GM13976 (cell line): Measurements from ENCODE around the gene APIP.

Experiments
- DNase-seq: peaks from one replicate; pipeline ENCODE4 v3.0.0; 2012; ENCODE audit warnings: low spot score
- CTCF ChIP-seq: IDR thresholded peaks from 2 replicates; pipeline ENCODE4 v1.5.1; 2012; ENCODE audit warnings: borderline replicate concordance, mild to moderate bottlenecking; ENCODE audit not compliant: insufficient read depth; ENCODE audit errors: extremely low read depth, missing control alignments, control extremely low read depth
- in situ Hi-C: fragments of 300-500 bp; cut with MboI; formaldehyde crosslinking; loops from one replicate; pipeline ENCODE4 v1.12.0; 2022; ENCODE audit warnings: low sequenced_read_pairs, mixed read lengths, inconsistent platforms; ENCODE audit not compliant: unreplicated experiment

The APIP gene, protein sequence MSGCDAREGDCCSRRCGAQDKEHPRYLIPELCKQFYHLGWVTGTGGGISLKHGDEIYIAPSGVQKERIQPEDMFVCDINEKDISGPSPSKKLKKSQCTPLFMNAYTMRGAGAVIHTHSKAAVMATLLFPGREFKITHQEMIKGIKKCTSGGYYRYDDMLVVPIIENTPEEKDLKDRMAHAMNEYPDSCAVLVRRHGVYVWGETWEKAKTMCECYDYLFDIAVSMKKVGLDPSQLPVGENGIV

GRCh38 chr11:34916015-34916842 is at the start of gene APIP, which contains the start of gene PDHX:
APIP (minus strand) TSS chr11:34916379; CDS start chr11:34916284, 95 bp downstream.
PDHX (plus strand) TSS chr11:34916618; CDS start chr11:34916656, 38 bp downstream.
- peak; percentile 99 for DNase-seq
- in situ Hi-C loops, result no loop called here
- TF ChIP-seq CTCF, result no peak

DNA sequence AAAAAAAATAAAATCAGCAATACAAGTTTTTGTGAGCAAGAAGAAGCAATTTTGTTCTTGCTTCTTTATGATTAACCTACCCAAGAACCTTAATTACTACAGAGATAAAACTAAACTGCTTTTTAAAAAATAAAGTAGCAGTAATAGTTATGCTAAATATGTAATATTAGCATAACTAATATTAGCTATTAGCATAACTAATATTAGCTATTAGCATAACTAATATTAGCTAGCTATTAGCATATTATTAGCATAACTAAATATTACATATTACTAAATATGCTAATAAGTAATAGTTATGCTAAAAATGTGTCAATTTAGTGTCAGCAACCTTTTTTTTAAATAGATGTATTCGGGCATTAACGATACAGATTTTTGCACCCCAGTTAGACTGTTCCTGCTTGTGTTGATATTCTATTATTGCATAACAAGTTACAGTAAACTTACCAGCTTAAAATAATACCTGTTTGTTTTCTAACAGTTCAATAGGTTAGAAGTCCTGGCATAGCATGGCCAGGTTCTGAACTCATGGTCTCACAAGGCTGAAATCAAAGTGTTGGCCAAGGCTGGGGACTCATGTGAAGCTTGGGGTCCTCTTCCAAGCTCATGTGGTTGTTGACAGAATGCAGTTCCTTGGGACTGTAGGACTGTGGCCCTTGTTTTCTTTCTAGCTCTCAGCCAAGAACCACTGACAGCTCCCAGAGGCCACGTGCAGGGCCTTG is 48.6 kb upstream of the APIP start:
- TF ChIP-seq CTCF, result no peak
- no peak for DNase-seq
- in situ Hi-C loops, result no loop called here

- TF ChIP-seq CTCF, result no peak
- DNase-seq, result no peak
- in situ Hi-C loops, result no loop called here
Observed at GRCh38 chr11:34963351-34963750, 47.2 kb upstream of the APIP start.

DNA sequence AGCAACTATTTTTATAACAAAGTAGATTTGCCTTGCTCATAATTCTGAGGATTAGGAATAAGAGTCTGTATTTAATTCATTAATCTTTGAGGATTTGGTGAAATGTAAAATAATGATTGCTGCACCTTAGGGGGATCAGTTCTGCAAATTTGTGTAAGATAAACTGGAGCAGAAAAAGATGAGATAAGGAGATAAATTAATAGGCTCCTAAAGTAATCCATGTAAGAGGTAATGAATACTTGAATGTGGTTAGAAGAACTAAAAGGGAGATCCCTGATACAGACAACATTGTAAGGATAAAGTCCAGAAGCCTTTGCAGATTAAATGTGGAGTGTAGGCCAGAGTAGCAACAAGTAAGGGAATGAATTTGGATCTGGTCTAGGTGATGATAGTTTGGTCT is 45.9 kb upstream of the APIP start:
- DNase-seq, result no peak
- in situ Hi-C loops, result no loop called here
- TF ChIP-seq CTCF, result no peak

GRCh38 chr11:34960277-34960676 is 44.1 kb upstream of the APIP start:
- in situ Hi-C loops, result no loop called here
- no peak for DNase-seq

More at GRCh38 chr11:34960277-34960676, 44.1 kb upstream of the APIP start:
- no peak for TF ChIP-seq CTCF
